Naive thymus-derived CD4-positive, alpha-beta T cell (primary cell): ENCODE results near the gene LARP6. TPM values are rescaled to one million over a fixed set of nuclear protein-coding genes. Genes with fewer than 3 reads are reported as not detected.

Experiments
- ATAC-seq: fragments of 150-1000 bp; cut with Tn5 transposase; 2 replicates; pipeline ENCODE4 v1.10.0; 2021; ENCODE audit warnings: mild to moderate bottlenecking, moderate library complexity
- CTCF ChIA-PET: fragments of 350-600 bp; sonication (Branson Sonifier 250); formaldehyde crosslinking; loops from one replicate; lab custom pipeline; 2021; ENCODE audit warnings: antibody characterized with exemption; lab: Charles Lee
- POLR2A ChIA-PET: fragments of 350-600 bp; sonication (Branson Sonifier 250); formaldehyde crosslinking; loops from one replicate; lab custom pipeline; 2021; ENCODE audit warnings: antibody characterized with exemption, inconsistent platforms; lab: Charles Lee
- DNase-seq, 9 donors: peaks; one replicate each; pipeline versions ENCODE4 v3.0.0 to v3.0.0-alpha.2; 2020 to 2022; ENCODE audit warnings: mixed read lengths in 1 of 9
- H3K27ac ChIP-seq: one replicate; pipeline ENCODE4 v1.7.0; 2013; ENCODE audit warnings: mild to moderate bottlenecking, low read depth, low read length, moderate library complexity
- H3K27me3 ChIP-seq, 2 donors: one replicate each; pipeline ENCODE4 v1.7.0; 2013; ENCODE audit warnings: low read length in 2 of 2, mild to moderate bottlenecking in 2 of 2, moderate library complexity in 2 of 2; ENCODE audit not compliant: control insufficient read depth in 2 of 2, insufficient read depth in 2 of 2
- H3K36me3 ChIP-seq, 3 experiments: 1 replicate in 2 of 3; 2 replicates in 1 of 3; pipeline ENCODE4 v1.7.0; 2013; ENCODE audit warnings: low read length in 3 of 3, mild to moderate bottlenecking in 3 of 3, moderate library complexity in 1 of 3; ENCODE audit not compliant: insufficient read depth in 3 of 3, control insufficient read depth in 2 of 3
- H3K4me1 ChIP-seq, 2 donors: one replicate each; pipeline ENCODE4 v1.7.0; 2013; ENCODE audit warnings: low read length in 2 of 2, mild to moderate bottlenecking in 2 of 2, moderate library complexity in 1 of 2; ENCODE audit not compliant: control insufficient read depth in 2 of 2, insufficient read depth in 2 of 2
- H3K4me3 ChIP-seq: 2 replicates; pipeline ENCODE4 v1.7.0; 2013; ENCODE audit warnings: mild to moderate bottlenecking, low read length
- H3K9me3 ChIP-seq, 3 experiments: 1 replicate in 2 of 3; 2 replicates in 1 of 3; pipeline ENCODE4 v1.7.0; 2013; ENCODE audit warnings: low read length in 3 of 3; ENCODE audit not compliant: control insufficient read depth in 2 of 3
- H3K27ac Mint-ChIP-seq, 9 donors: one replicate each; pipeline ENCODE4 v1.8.0; 2020 to 2022; ENCODE audit warnings: mixed read lengths in 9 of 9, mild to moderate bottlenecking in 8 of 9, moderate library complexity in 5 of 9, inconsistent platforms in 2 of 9
- H3K27me3 Mint-ChIP-seq, 5 donors: one replicate each; pipeline ENCODE4 v1.8.0; 2021 to 2022; ENCODE audit warnings: mixed read lengths in 5 of 5, mild to moderate bottlenecking in 1 of 5
- H3K36me3 Mint-ChIP-seq, 5 donors: one replicate each; pipeline ENCODE4 v1.8.0; 2020 to 2022; ENCODE audit warnings: mixed read lengths in 5 of 5, mild to moderate bottlenecking in 3 of 5, inconsistent platforms in 1 of 5
- H3K4me1 Mint-ChIP-seq, 7 donors: one replicate each; pipeline ENCODE4 v1.8.0; 2020 to 2022; ENCODE audit warnings: mixed read lengths in 7 of 7, mild to moderate bottlenecking in 3 of 7, inconsistent platforms in 1 of 7
- H3K4me3 Mint-ChIP-seq, 10 donors: one replicate each; pipeline ENCODE4 v1.8.0; 2020 to 2022; ENCODE audit warnings: mild to moderate bottlenecking in 10 of 10, mixed read lengths in 10 of 10, moderate library complexity in 6 of 10, inconsistent platforms in 2 of 10
- H3K9me3 Mint-ChIP-seq, 11 donors: one replicate each; pipeline ENCODE4 v1.8.0; 2020 to 2022; ENCODE audit warnings: mixed read lengths in 11 of 11, mild to moderate bottlenecking in 4 of 11, inconsistent platforms in 1 of 11, moderate library complexity in 1 of 11
- intact Hi-C, 2 donors: fragments of 100-400 bp; cut with micrococcal nuclease; formaldehyde crosslinking; loops; one replicate each; pipeline ENCODE4 v1.15.1; 2023
- polyA plus RNA-seq, 2 donors: library from polyadenylated mRNA; unstranded; fragments of 300-500 nt; fragmentation: Illumina TruSeq; gene quantifications; one replicate each; pipeline ENCODE4 v1.2.3, GENCODE V29; 2021
- total RNA-seq, 6 experiments: library from RNA in 5 of 6; stranded (reverse) in 5 of 6; gene quantifications; 1 replicate in 5 of 6; 2 replicates in 1 of 6; pipeline ENCODE4 v1.2.3 and lab custom pipeline; 2021 to 2026

LARP6 gene
- total RNA-seq (under 1 TPM in 1 of 5 experiments, not detected in 4; 0.50 TPM), polyA plus RNA-seq (under 1 TPM; 0.09 to 0.10 TPM), total RNA-seq (lab: John Stamatoyannopoulos, UW) (not detected)

DNA sequence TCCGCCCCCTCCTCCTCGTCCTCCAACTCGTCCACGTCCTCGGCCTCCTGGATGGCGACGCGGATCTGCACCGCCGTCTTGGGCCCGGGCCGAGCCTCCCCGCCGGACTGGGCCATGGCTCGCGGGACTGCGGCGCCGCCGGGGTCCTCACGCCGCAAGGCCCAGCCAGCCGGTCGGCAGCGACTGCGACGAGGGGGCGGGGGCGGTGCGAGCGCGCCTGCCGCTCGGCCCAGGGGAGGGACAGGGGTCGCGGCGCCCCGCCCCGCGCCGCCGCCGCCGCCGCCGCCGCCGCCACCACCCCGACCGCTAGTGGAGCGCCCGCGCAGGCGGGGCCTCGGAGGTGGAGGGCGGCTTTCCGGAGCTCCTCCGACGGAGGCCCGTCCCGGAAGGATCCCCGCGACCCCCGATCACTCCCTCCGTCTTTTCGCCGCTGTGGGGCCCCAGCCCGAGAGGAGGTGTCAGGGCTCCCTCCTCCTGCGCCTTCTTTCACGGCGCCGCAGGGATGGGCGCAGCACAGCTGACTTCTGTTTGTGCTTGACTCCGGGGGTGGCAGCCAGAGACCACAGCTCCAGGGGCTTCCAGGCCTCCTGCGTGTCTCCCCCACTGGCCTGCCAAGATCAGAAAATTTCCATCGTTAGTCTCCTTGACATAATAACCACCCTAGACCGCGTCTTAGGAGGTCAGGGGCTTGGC, at the start of gene LARP6:
Gene LARP6, minus strand, starts transcription at position 185 of the 693 bp plus-strand sequence. Its CDS starts 69 bp downstream, at position 116.
- no peaks in the 10 kb centered on the region for H3K9me3 ChIP-seq
- H3K27me3 Mint-ChIP-seq = peaks cover 42 to 73% (median 68%) of the 10 kb centered on the region in 5 donors
- H3K27me3 ChIP-seq = no peaks in the 10 kb centered on the region
- no peak within 1 kb of the TSS for H3K4me3 ChIP-seq
- ChIA-PET CTCF (no interaction called here), POLR2A (no interaction called here)
- no peak within 1 kb of the TSS for H3K27ac ChIP-seq
- peaks cover 0 to 10% (median 6%) of the 10 kb centered on the region in 7 donors for H3K4me1 Mint-ChIP-seq
- H3K36me3 ChIP-seq = no peaks in the 10 kb centered on the region
- H3K27ac Mint-ChIP-seq = no peak within 1 kb of the TSS
- H3K4me1 ChIP-seq = no peaks in the 10 kb centered on the region
- H3K36me3 Mint-ChIP-seq = no peaks in the 10 kb centered on the region
- ATAC-seq (peak; percentile 68), DNase-seq (peak in 5 of 9 donors; percentile 2 to 30 (median 10))
- no peaks in the 10 kb centered on the region for H3K9me3 Mint-ChIP-seq
- H3K4me3 Mint-ChIP-seq = peak within 1 kb of the TSS; percentile 66 to 87 (median 80)
- intact Hi-C loops = no loop called here

- no peaks in the 10 kb centered on the region for H3K4me1 Mint-ChIP-seq
- no peak overlapping the region for H3K27ac Mint-ChIP-seq
- ATAC-seq = no peak
Measured at GRCh38 chr15:70902107-70902506, 48.1 kb upstream of the LARP6 start.

GRCh38 chr15:70892912-70893560, 39.1 kb upstream of the LARP6 start:
- ATAC-seq = no peak
- peak overlapping the region; percentile 74 to 89 (median 82) for H3K4me3 Mint-ChIP-seq
- intact Hi-C loops = no loop called here
- Histone ChIP-seq H3K4me3 (peak overlapping the region; percentile 59), H3K27ac (no peak overlapping the region), H3K27me3 (peaks cover 0 to 17% of the 10 kb centered on the region in 2 donors), H3K4me1 (peaks cover 0 to 10% of the 10 kb centered on the region in 2 donors), H3K9me3 (no peaks in the 10 kb centered on the region), H3K36me3 (no peaks in the 10 kb centered on the region)
- peak overlapping the region in 2 of 9 donors; percentile 23 to 54 for H3K27ac Mint-ChIP-seq
- ChIA-PET CTCF (no interaction called here), POLR2A (no interaction called here)
- H3K27me3 Mint-ChIP-seq = peaks cover 59 to 77% (median 71%) of the 10 kb centered on the region in 5 donors
- H3K4me1 Mint-ChIP-seq = peaks cover 10 to 20% (median 12%) of the 10 kb centered on the region in 7 donors
- no peak for DNase-seq
- H3K36me3 Mint-ChIP-seq = peaks cover 0 to 4% (median 0%) of the 10 kb centered on the region in 5 donors
- H3K9me3 Mint-ChIP-seq = peaks cover 0 to 13% (median 0%) of the 10 kb centered on the region in 11 donors

More at GRCh38 chr15:70902107-70902506, 48.1 kb upstream of the LARP6 start:
- H3K36me3 Mint-ChIP-seq = peaks cover 0 to 3% (median 0%) of the 10 kb centered on the region in 5 donors
- no peaks in the 10 kb centered on the region for H3K36me3 ChIP-seq
- H3K4me3 Mint-ChIP-seq = no peak overlapping the region
- H3K27me3 ChIP-seq = no peaks in the 10 kb centered on the region
- DNase-seq = no peak
- no peaks in the 10 kb centered on the region for H3K4me1 ChIP-seq
- no peak overlapping the region for H3K27ac ChIP-seq
- H3K4me3 ChIP-seq = no peak overlapping the region
- no peaks in the 10 kb centered on the region for H3K9me3 ChIP-seq
- H3K27me3 Mint-ChIP-seq = peaks cover 19 to 37% (median 33%) of the 10 kb centered on the region in 5 donors
- intact Hi-C loops = no loop called here
- peaks cover 0 to 9% (median 3%) of the 10 kb centered on the region in 11 donors for H3K9me3 Mint-ChIP-seq
- ChIA-PET CTCF (no interaction called here), POLR2A (no interaction called here)

- peaks cover 60 to 70% (median 65%) of the 10 kb centered on the region in 5 donors for H3K27me3 Mint-ChIP-seq
- H3K4me1 ChIP-seq = peaks cover 0 to 10% of the 10 kb centered on the region in 2 donors
- no peaks in the 10 kb centered on the region for H3K9me3 ChIP-seq
- peaks cover 0 to 4% (median 0%) of the 10 kb centered on the region in 5 donors for H3K36me3 Mint-ChIP-seq
- H3K4me1 Mint-ChIP-seq = peaks cover 10 to 20% (median 12%) of the 10 kb centered on the region in 7 donors
- POLR2A ChIA-PET = no interaction called here
- H3K27me3 ChIP-seq = peaks cover 0 to 17% of the 10 kb centered on the region in 2 donors
- H3K27ac ChIP-seq = no peak within 1 kb of the TSS
- H3K36me3 ChIP-seq = no peaks in the 10 kb centered on the region
- peaks cover 0 to 13% (median 0%) of the 10 kb centered on the region in 11 donors for H3K9me3 Mint-ChIP-seq
- H3K27ac Mint-ChIP-seq = peak within 1 kb of the TSS in 2 of 9 donors; percentile 23 to 54
- DNase-seq (peak in 2 of 9 donors; percentile 1 to 29), ATAC-seq (peak; percentile 55)
- H3K4me3 ChIP-seq = peak within 1 kb of the TSS; percentile 59
- intact Hi-C loops = no loop called here
- H3K4me3 Mint-ChIP-seq = peak within 1 kb of the TSS; percentile 74 to 89 (median 82)
- CTCF ChIA-PET = no interaction called here
Measured at GRCh38 chr15:70892002-70892911, 38.3 kb upstream of the LARP6 start, which contains the start of the genes LRRC49 and THAP10. TSS of gene LRRC49 (plus strand) at chr15:70892826. CDS start at chr15:70892895, 69 bp downstream. TSS of gene THAP10 (minus strand) at chr15:70892433. CDS start at chr15:70892272, 161 bp downstream.

- no peaks in the 10 kb centered on the region for H3K36me3 Mint-ChIP-seq
- no peaks in the 10 kb centered on the region for H3K4me1 ChIP-seq
- no peak overlapping the region for H3K27ac Mint-ChIP-seq
- H3K36me3 ChIP-seq = no peaks in the 10 kb centered on the region
- peaks cover 33 to 47% (median 34%) of the 10 kb centered on the region in 5 donors for H3K27me3 Mint-ChIP-seq
- H3K27ac ChIP-seq = no peak overlapping the region
- no peak overlapping the region for H3K4me3 ChIP-seq
- peaks cover 0 to 8% (median 0%) of the 10 kb centered on the region in 7 donors for H3K4me1 Mint-ChIP-seq
- H3K9me3 ChIP-seq = no peaks in the 10 kb centered on the region
- DNase-seq (no peak), ATAC-seq (no peak)
- CTCF ChIA-PET = no interaction called here
- intact Hi-C loops = no loop called here
- peaks cover 0 to 2% (median 0%) of the 10 kb centered on the region in 11 donors for H3K9me3 Mint-ChIP-seq
- no peak overlapping the region for H3K4me3 Mint-ChIP-seq
- POLR2A ChIA-PET = no interaction called here
- no peaks in the 10 kb centered on the region for H3K27me3 ChIP-seq
Measured at GRCh38 chr15:70882361-70882760, 28.4 kb upstream of the LARP6 start.

DNA sequence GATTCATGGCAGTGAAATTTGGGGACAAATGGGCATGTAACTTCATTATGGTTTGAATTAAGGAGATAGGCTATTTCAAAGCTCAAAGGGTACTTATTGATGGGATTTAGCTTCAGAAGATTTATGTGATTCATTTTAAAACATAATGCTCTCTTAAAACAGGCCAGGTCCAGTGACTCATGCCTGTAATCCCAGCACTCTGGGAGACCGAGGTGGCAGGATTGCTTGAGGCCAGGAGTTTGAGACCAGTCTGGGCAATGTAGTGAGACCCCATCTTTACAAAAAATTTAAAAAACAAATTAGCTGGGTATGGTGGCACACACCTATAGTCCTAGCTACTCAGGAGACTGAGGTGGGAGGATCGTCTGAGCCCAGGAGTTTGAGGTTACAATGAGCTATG, 26.8 kb upstream of the LARP6 start:
- no peak for DNase-seq
- no peak overlapping the region for H3K27ac Mint-ChIP-seq
- H3K9me3 Mint-ChIP-seq = peaks cover 0 to 2% (median 0%) of the 10 kb centered on the region in 11 donors
- Histone ChIP-seq H3K4me3 (no peak overlapping the region), H3K9me3 (no peaks in the 10 kb centered on the region), H3K27me3 (peaks cover 0 to 2% of the 10 kb centered on the region in 2 donors), H3K27ac (no peak overlapping the region), H3K4me1 (no peaks in the 10 kb centered on the region), H3K36me3 (no peaks in the 10 kb centered on the region)
- H3K4me1 Mint-ChIP-seq = peaks cover 0 to 8% (median 0%) of the 10 kb centered on the region in 7 donors
- no peak overlapping the region for H3K4me3 Mint-ChIP-seq
- CTCF ChIA-PET = no interaction called here
- no peak for ATAC-seq
- H3K36me3 Mint-ChIP-seq = no peaks in the 10 kb centered on the region
- peaks cover 33 to 47% (median 42%) of the 10 kb centered on the region in 5 donors for H3K27me3 Mint-ChIP-seq
- POLR2A ChIA-PET = no interaction called here
- intact Hi-C loops = no loop called here
